GM23338 (cell line): ENCODE measurements around the gene TJAP1. TPM values are rescaled to one million over a fixed set of nuclear protein-coding genes. Genes with fewer than 3 reads are reported as not detected.

Experiments
- ATAC-seq: fragments of 200-7000 bp; cut with Tn5 transposase; 3 replicates; pipeline ENCODE4 v1.9.1; 2020
- DNase-seq: peaks from one replicate; pipeline ENCODE4 v3.0.0-alpha.2; 2015; ENCODE audit warnings: low spot score
- H2AFZ ChIP-seq: fragments of 200-600 bp; sonication (generic); 2 replicates; pipeline ENCODE4 v1.8.0; 2016; ENCODE audit warnings: antibody characterized with exemption, mild to moderate bottlenecking, moderate library complexity
- H3F3A ChIP-seq: fragments of 200-600 bp; sonication (generic); replicated peaks from 2 replicates; pipeline ENCODE4 v1.8.0; 2017; ENCODE audit warnings: antibody characterized with exemption, mixed run types, low read depth
- H3K27ac ChIP-seq: fragments of 200-600 bp; sonication (generic); 2 replicates; pipeline ENCODE4 v1.6.1; 2016; ENCODE audit warnings: low read depth
- H3K27me3 ChIP-seq: fragments of 200-600 bp; sonication (generic); 2 replicates; pipeline ENCODE4 v1.8.0; 2016; ENCODE audit warnings: mild to moderate bottlenecking, mixed run types, moderate library complexity; ENCODE audit not compliant: insufficient read depth
- H3K36me3 ChIP-seq: fragments of 200-600 bp; sonication (generic); 2 replicates; pipeline ENCODE4 v1.8.0; 2016; ENCODE audit warnings: mild to moderate bottlenecking; ENCODE audit not compliant: insufficient read depth
- H3K4me1 ChIP-seq: fragments of 200-600 bp; sonication (generic); 2 replicates; pipeline ENCODE4 v1.8.0; 2016; ENCODE audit warnings: mild to moderate bottlenecking, moderate library complexity; ENCODE audit not compliant: insufficient read depth
- H3K4me2 ChIP-seq: fragments of 200-600 bp; sonication (generic); 2 replicates; pipeline ENCODE4 v1.7.1; 2017; ENCODE audit warnings: mixed run types
- H3K4me3 ChIP-seq: fragments of 200-600 bp; sonication (generic); 2 replicates; pipeline ENCODE4 v1.6.1; 2016; ENCODE audit warnings: mixed run types
- H3K79me2 ChIP-seq: fragments of 200-600 bp; sonication (generic); replicated peaks from 2 replicates; pipeline ENCODE4 v1.8.0; 2017; ENCODE audit warnings: mild to moderate bottlenecking; ENCODE audit not compliant: insufficient read depth
- H3K9me2 ChIP-seq: fragments of 200-600 bp; sonication (generic); 2 replicates; pipeline ENCODE4 v1.8.0; 2017; ENCODE audit not compliant: insufficient read depth
- H4K20me1 ChIP-seq: fragments of 200-600 bp; sonication (generic); replicated peaks from 2 replicates; pipeline ENCODE4 v1.8.0; 2017; ENCODE audit warnings: mild to moderate bottlenecking; ENCODE audit not compliant: insufficient read depth
- H3K27ac Mint-ChIP-seq: 2 replicates; pipeline ENCODE4 v1.8.0; 2020; ENCODE audit warnings: inconsistent platforms, mild to moderate bottlenecking, moderate library complexity, mixed read lengths
- H3K27me3 Mint-ChIP-seq: 3 replicates; pipeline ENCODE4 v1.8.0; 2022; ENCODE audit warnings: low read depth, mild to moderate bottlenecking, moderate library complexity, mixed read lengths, inconsistent platforms; ENCODE audit not compliant: insufficient read depth, poor library complexity
- H3K36me3 Mint-ChIP-seq: 3 replicates; pipeline ENCODE4 v1.8.0; 2021; ENCODE audit warnings: low read depth, mild to moderate bottlenecking, inconsistent platforms, moderate library complexity, mixed read lengths
- H3K4me1 Mint-ChIP-seq: 3 replicates; pipeline ENCODE4 v1.8.0; 2020; ENCODE audit warnings: mild to moderate bottlenecking, inconsistent platforms, mixed read lengths
- H3K4me3 Mint-ChIP-seq: 3 replicates; pipeline ENCODE4 v1.8.0; 2021; ENCODE audit warnings: moderate library complexity, mild to moderate bottlenecking, inconsistent platforms, mixed read lengths
- H3K9me3 Mint-ChIP-seq: 3 replicates; pipeline ENCODE4 v1.8.0; 2020; ENCODE audit warnings: moderate library complexity, mild to moderate bottlenecking, inconsistent platforms, mixed read lengths
- CTCF ChIP-seq, 2 experiments: fragments of 200-600 bp in 1 of 2; sonication (generic) in 1 of 2; conservative IDR thresholded peaks; 2 replicates each; pipeline versions ENCODE4 v1.5.1 to v1.6.1; 2016 to 2017; ENCODE audit warnings: antibody characterized with exemption in 2 of 2, low read depth in 2 of 2, mild to moderate bottlenecking in 2 of 2, moderate library complexity in 1 of 2
- EZH2 ChIP-seq: fragments of 200-600 bp; sonication (generic); IDR thresholded peaks from one replicate; pipeline ENCODE4 v1.8.0; 2017; ENCODE audit warnings: antibody characterized with exemption, mild to moderate bottlenecking, low read depth; ENCODE audit not compliant: unreplicated experiment
- EZH2phosphoT487 ChIP-seq: fragments of 200-600 bp; sonication (generic); IDR thresholded peaks from one replicate; pipeline ENCODE4 v1.8.1; 2018; ENCODE audit warnings: antibody characterized with exemption; ENCODE audit not compliant: unreplicated experiment
- NANOG ChIP-seq: IDR thresholded peaks from 2 replicates; pipeline ENCODE4 v1.6.1; 2016; ENCODE audit warnings: antibody characterized with exemption, borderline replicate concordance
- POLR2AphosphoS5 ChIP-seq: IDR thresholded peaks from 2 replicates; pipeline ENCODE4 v1.6.1; 2016; ENCODE audit warnings: antibody characterized with exemption, low read depth
- STAT1 ChIP-seq: IDR thresholded peaks from one replicate; pipeline ENCODE4 v1.6.1; 2016; ENCODE audit warnings: antibody characterized with exemption; ENCODE audit not compliant: unreplicated experiment
- ZNF114 ChIP-seq: fragments of 250-450 bp; sonication (Bioruptor Pico); IDR thresholded peaks from 2 replicates; pipeline ENCODE4 v1.5.0; 2020; ENCODE audit warnings: mild to moderate bottlenecking, moderate library complexity
- ZNF462 ChIP-seq: fragments of 250-450 bp; sonication (Bioruptor Pico); IDR thresholded peaks from 2 replicates; pipeline ENCODE4 v1.5.0; 2020; ENCODE audit warnings: mild to moderate bottlenecking, moderate library complexity
- polyA plus RNA-seq: library from polyadenylated mRNA; unstranded; fragments of >200 nt; fragmentation: Nextera tagmentation; extraction: Ambion mirVana; gene quantifications from 2 replicates; pipeline ENCODE4 v1.2.1, GENCODE V29; 2016
- total RNA-seq: library from RNA; depleted of rRNA; stranded (reverse); fragments of >200 nt; shearing (Covaris generic); gene quantifications from 2 replicates; pipeline ENCODE4 v1.2.3, GENCODE V29; 2014

Gene TJAP1
- total and polyA plus RNA-seq, 2 experiments from 2014 or later, result 17.6 to 34.3 TPM

- Mint-ChIP-seq H3K27me3 (peaks cover 7% of the 10 kb centered on the region), H3K4me3 (no peak overlapping the region), H3K27ac (no peak overlapping the region), H3K4me1 (peaks cover 28% of the 10 kb centered on the region), H3K9me3 (no peaks in the 10 kb centered on the region), H3K36me3 (no peaks in the 10 kb centered on the region; the same call in 2 of the 3 replicates)
- Histone ChIP-seq H3F3A (no peaks in the 10 kb centered on the region), H3K4me2 (no peak overlapping the region), H3K36me3 (no peaks in the 10 kb centered on the region), H3K79me2 (peaks cover 30% of the 10 kb centered on the region), H3K4me1 (peaks cover 25% of the 10 kb centered on the region), H3K9me2 (no peaks in the 10 kb centered on the region), H2AFZ (peak overlapping the region; percentile 74; the same call in 1 of the 2 replicates), H3K27me3 (no peaks in the 10 kb centered on the region), H3K4me3 (no peak overlapping the region), H3K27ac (no peak overlapping the region), H4K20me1 (no peaks in the 10 kb centered on the region)
- ATAC-seq (no peak), DNase-seq (no peak)
- TF ChIP-seq STAT1 (no peak), ZNF462 (CRISPR knock-in tag) (no peak), CTCF (conservative IDR thresholded peaks at IDR 0.05; ENCODE audit: low read depth in 2 of 2) (no peak), POLR2AphosphoS5 (no peak)
These were observed 1.9 kb upstream of the TJAP1 start for GRCh38 chr6:43475516-43475915.

GRCh38 chr6:43476746-43477145, 624 bp upstream of the TJAP1 start:
- 0 out of 2 replicates have a peak overlapping the region, but pooled peaks have one; percentile 8 for H3K27ac ChIP-seq
- H3K27me3 ChIP-seq, result no peaks in the 10 kb centered on the region
- peaks cover 40% of the 10 kb centered on the region for H3K79me2 ChIP-seq
- Mint-ChIP-seq H3K4me3 (peak overlapping the region; percentile 88), H3K9me3 (no peaks in the 10 kb centered on the region), H3K36me3 (no peaks in the 10 kb centered on the region; the same call in 2 of the 3 replicates), H3K27ac (peak overlapping the region; percentile 48), H3K4me1 (peaks cover 35% of the 10 kb centered on the region), H3K27me3 (peaks cover 7% of the 10 kb centered on the region)
- no peaks in the 10 kb centered on the region for H3K9me2 ChIP-seq
- ATAC-seq (no peak), DNase-seq (no peak)
- H3K36me3 ChIP-seq, result no peaks in the 10 kb centered on the region
- H2AFZ ChIP-seq, result peak overlapping the region; percentile 52; the same call in 1 of the 2 replicates
- no peaks in the 10 kb centered on the region for H4K20me1 ChIP-seq
- H3K4me1 ChIP-seq, result peaks cover 35% of the 10 kb centered on the region
- H3K4me2 ChIP-seq, result peak overlapping the region; percentile 97
- peak overlapping the region; percentile 81 for H3K4me3 ChIP-seq
- H3F3A ChIP-seq, result no peaks in the 10 kb centered on the region
- TF ChIP-seq CTCF (conservative IDR thresholded peaks at IDR 0.05; ENCODE audit: low read depth in 2 of 2), result no peak
- TF ChIP-seq EZH2, result no peak
- no peak for TF ChIP-seq EZH2phosphoT487
- TF ChIP-seq NANOG, result no peak
- no peak for TF ChIP-seq ZNF114 (CRISPR knock-in tag)
